ENCODE data around the gene UBR4. TPM values are rescaled to one million over a fixed set of nuclear protein-coding genes. Genes with fewer than 3 reads are reported as not detected.

Gene UBR4
- total and polyA plus RNA-seq, 10 of the 15 experiments (the other 5 are each of a cell fraction or from before 2014, with no cell fraction given) = 34.2 to 124 (median 56.2) TPM

GRCh38 chr1:19061343-19061742, 148.7 kb downstream of the UBR4 start:
- no peaks in the 10 kb centered on the region for H3K79me2 ChIP-seq (ENCODE audit: control insufficient read depth, insufficient read depth, low read length)
- ChIA-PET RAD21 (ENCODE audit: unreplicated experiment) (no interaction called here), CTCF (no interaction called here), POLR2A (no interaction called here), SMC1A (ENCODE audit: uncharacterized antibody, unreplicated experiment) (no interaction called here)
- intact Hi-C loops (cut with micrococcal nuclease; ENCODE audit: unreplicated experiment) (no loop called here), in situ Hi-C loops (cut with MboI) (no loop called here)
- FAIRE-seq (no peak), DNase-seq (ENCODE audit: low read depth, low spot score) (no peak), ATAC-seq (no peak)
- no peaks in the 10 kb centered on the region; the same call in 2 of the 3 replicates for H3K9me3 ChIP-seq (replicated peaks; ENCODE audit: control insufficient read depth, insufficient read depth, low read length)
- H4K20me1 ChIP-seq (ENCODE audit: control insufficient read depth, insufficient read depth) = no peaks in the 10 kb centered on the region
- no peak overlapping the region for H3K4me3 ChIP-seq
- no peak overlapping the region for H3K27ac ChIP-seq (ENCODE audit: control insufficient read depth, insufficient read depth)
- H3K4me2 ChIP-seq (ENCODE audit: control insufficient read depth, insufficient read depth) = no peak overlapping the region
- no TSS peak for BruUV-seq (replicated peaks)
- no peak overlapping the region for H2AFZ ChIP-seq (ENCODE audit: control insufficient read depth, low read depth, low read length)
- no peaks in the 10 kb centered on the region for H3K36me3 ChIP-seq (ENCODE audit: control insufficient read depth in 2 of 2, insufficient read depth in 2 of 2, low read length in 1 of 2)
- no peaks in the 10 kb centered on the region for H3K4me1 ChIP-seq (ENCODE audit: control insufficient read depth, insufficient read depth, low read length)
- no peak overlapping the region for H3K9ac ChIP-seq (ENCODE audit: control insufficient read depth, insufficient read depth, low read length)
- 6% methylated on average over 1 of the region's 1 CpG for WGBS (ENCODE audit: insufficient coverage, insufficient replicate concordance, low lambda C conversion rate, missing lambda C conversion rate)
- no peak for TF ChIP-seq ATF7 (IDR thresholded peaks at IDR 0.05; ENCODE audit: low read depth)
- TF ChIP-seq, protein P1, sequence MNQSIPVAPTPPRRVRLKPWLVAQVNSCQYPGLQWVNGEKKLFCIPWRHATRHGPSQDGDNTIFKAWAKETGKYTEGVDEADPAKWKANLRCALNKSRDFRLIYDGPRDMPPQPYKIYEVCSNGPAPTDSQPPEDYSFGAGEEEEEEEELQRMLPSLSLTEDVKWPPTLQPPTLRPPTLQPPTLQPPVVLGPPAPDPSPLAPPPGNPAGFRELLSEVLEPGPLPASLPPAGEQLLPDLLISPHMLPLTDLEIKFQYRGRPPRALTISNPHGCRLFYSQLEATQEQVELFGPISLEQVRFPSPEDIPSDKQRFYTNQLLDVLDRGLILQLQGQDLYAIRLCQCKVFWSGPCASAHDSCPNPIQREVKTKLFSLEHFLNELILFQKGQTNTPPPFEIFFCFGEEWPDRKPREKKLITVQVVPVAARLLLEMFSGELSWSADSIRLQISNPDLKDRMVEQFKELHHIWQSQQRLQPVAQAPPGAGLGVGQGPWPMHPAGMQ (IDR thresholded peaks at IDR 0.05; ENCODE audit: borderline replicate concordance) = no peak
- TF ChIP-seq YY1 (IDR thresholded peaks at IDR 0.05; ENCODE audit: low read depth, low read length) = no peak
- no peak for TF ChIP-seq MTA3 (IDR thresholded peaks at IDR 0.05; ENCODE audit: borderline replicate concordance, low read length)
- no peak for TF ChIP-seq MEF2A (IDR thresholded peaks at IDR 0.05; ENCODE audit: insufficient read depth, low read depth, low read length)
- no peak for TF ChIP-seq RBBP5 (conservative IDR thresholded peaks at IDR 0.05)
- TF ChIP-seq PML (IDR thresholded peaks at IDR 0.05; ENCODE audit: low read length) = no peak
- TF ChIP-seq, protein P2, sequence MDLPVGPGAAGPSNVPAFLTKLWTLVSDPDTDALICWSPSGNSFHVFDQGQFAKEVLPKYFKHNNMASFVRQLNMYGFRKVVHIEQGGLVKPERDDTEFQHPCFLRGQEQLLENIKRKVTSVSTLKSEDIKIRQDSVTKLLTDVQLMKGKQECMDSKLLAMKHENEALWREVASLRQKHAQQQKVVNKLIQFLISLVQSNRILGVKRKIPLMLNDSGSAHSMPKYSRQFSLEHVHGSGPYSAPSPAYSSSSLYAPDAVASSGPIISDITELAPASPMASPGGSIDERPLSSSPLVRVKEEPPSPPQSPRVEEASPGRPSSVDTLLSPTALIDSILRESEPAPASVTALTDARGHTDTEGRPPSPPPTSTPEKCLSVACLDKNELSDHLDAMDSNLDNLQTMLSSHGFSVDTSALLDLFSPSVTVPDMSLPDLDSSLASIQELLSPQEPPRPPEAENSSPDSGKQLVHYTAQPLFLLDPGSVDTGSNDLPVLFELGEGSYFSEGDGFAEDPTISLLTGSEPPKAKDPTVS (IDR thresholded peaks at IDR 0.05; ENCODE audit: low read depth, low read length) = no peak
- TF ChIP-seq, protein P3, sequence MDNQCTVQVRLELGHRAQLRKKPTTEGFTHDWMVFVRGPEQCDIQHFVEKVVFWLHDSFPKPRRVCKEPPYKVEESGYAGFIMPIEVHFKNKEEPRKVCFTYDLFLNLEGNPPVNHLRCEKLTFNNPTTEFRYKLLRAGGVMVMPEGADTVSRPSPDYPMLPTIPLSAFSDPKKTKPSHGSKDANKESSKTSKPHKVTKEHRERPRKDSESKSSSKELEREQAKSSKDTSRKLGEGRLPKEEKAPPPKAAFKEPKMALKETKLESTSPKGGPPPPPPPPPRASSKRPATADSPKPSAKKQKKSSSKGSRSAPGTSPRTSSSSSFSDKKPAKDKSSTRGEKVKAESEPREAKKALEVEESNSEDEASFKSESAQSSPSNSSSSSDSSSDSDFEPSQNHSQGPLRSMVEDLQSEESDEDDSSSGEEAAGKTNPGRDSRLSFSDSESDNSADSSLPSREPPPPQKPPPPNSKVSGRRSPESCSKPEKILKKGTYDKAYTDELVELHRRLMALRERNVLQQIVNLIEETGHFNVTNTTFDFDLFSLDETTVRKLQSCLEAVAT (IDR thresholded peaks at IDR 0.05) = no peak
- TF ChIP-seq IKZF2 (IDR thresholded peaks at IDR 0.05) = no peak
- no peak for TF ChIP-seq ZNF207 (IDR thresholded peaks at IDR 0.05; ENCODE audit: borderline replicate concordance)
- no peak for TF ChIP-seq NR2F1 (conservative IDR thresholded peaks at IDR 0.05)
- no peak for TF ChIP-seq ZSCAN29 (IDR thresholded peaks at IDR 0.05)
- H3K27me3 ChIP-seq (replicated peaks in 1 of 2; ENCODE audit: control insufficient read depth in 2 of 2, insufficient read depth in 2 of 2, low read length in 1 of 2) = no peaks in the 10 kb centered on the region

Data from GM12878 (cell line).